ENCODE results near the gene ELFN2. TPM values are rescaled to one million over a fixed set of nuclear protein-coding genes. Genes with fewer than 3 reads are reported as not detected.

The ELFN2 gene
- total and polyA plus RNA-seq, 4 donors: 0.07 to 0.19 (median 0.08) TPM; not detected in 1

- H3K4me3 ChIP-seq (ENCODE audit: low read depth in 1 of 3, low read length in 3 of 3): no peak overlapping the region
- no peaks in the 10 kb centered on the region for H3K9me3 ChIP-seq (ENCODE audit: control insufficient read depth in 4 of 4, low read length in 3 of 4)
- 80% methylated on average over 7 of the region's 7 CpGs for WGBS
- H3K27me3 ChIP-seq (ENCODE audit: control insufficient read depth in 4 of 4, insufficient read depth in 4 of 4, low read length in 3 of 4): peaks cover 0 to 7% (median 5%) of the 10 kb centered on the region in 4 donors
- no peaks in the 10 kb centered on the region for H3K36me3 ChIP-seq (ENCODE audit: control insufficient read depth in 4 of 4, insufficient read depth in 3 of 4, low read depth in 1 of 4, low read length in 3 of 4)
- H3K4me1 ChIP-seq (ENCODE audit: control insufficient read depth in 4 of 4, insufficient read depth in 4 of 4, low read length in 3 of 4): peaks cover 4 to 11% (median 6%) of the 10 kb centered on the region in 4 donors
- H3K9ac ChIP-seq (ENCODE audit: low read depth in 1 of 2, low read length in 2 of 2): no peak overlapping the region
- TF ChIP-seq EGR1 (IDR thresholded peaks at IDR 0.05; ENCODE audit: low read depth in 2 of 2) (no peak), JUND (IDR thresholded peaks at IDR 0.05) (no peak)
- TF ChIP-seq, protein P1, sequence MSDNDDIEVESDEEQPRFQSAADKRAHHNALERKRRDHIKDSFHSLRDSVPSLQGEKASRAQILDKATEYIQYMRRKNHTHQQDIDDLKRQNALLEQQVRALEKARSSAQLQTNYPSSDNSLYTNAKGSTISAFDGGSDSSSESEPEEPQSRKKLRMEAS (IDR thresholded peaks at IDR 0.05): no peak
- no peak overlapping the region for H3K27ac ChIP-seq (ENCODE audit: low read depth in 1 of 2, low read length in 2 of 2)
- DNase-seq (ENCODE audit: low spot score): no peak
Observed at GRCh38 chr22:37417264-37417663, 10.0 kb downstream of the ELFN2 start.

GRCh38 chr22:37416827-37417226 is 10.5 kb downstream of the ELFN2 start:
- no peak for DNase-seq (ENCODE audit: low spot score)
- H3K4me1 ChIP-seq (ENCODE audit: control insufficient read depth in 4 of 4, insufficient read depth in 4 of 4, low read length in 3 of 4): peaks cover 4 to 11% (median 6%) of the 10 kb centered on the region in 4 donors
- H3K27me3 ChIP-seq (ENCODE audit: control insufficient read depth in 4 of 4, insufficient read depth in 4 of 4, low read length in 3 of 4): peaks cover 0 to 7% (median 4%) of the 10 kb centered on the region in 4 donors
- H3K9me3 ChIP-seq (ENCODE audit: control insufficient read depth in 4 of 4, low read length in 3 of 4): no peaks in the 10 kb centered on the region
- TF ChIP-seq JUND (IDR thresholded peaks at IDR 0.05) (no peak), GABPA (IDR thresholded peaks at IDR 0.05 in 1 of 2, conservative IDR thresholded peaks at IDR 0.05 in 1 of 2) (no peak), FOXA1 (IDR thresholded peaks at IDR 0.05) (no peak), HNF4G (IDR thresholded peaks at IDR 0.05) (no peak), RAD21 (IDR thresholded peaks at IDR 0.05) (no peak), NR2F2 (IDR thresholded peaks at IDR 0.05) (no peak), EGR1 (IDR thresholded peaks at IDR 0.05; ENCODE audit: low read depth in 2 of 2) (no peak), TAF1 (conservative IDR thresholded peaks at IDR 0.05) (no peak), RXRA (IDR thresholded peaks at IDR 0.05) (no peak), FOXA2 (IDR thresholded peaks at IDR 0.05) (no peak), SP1 (IDR thresholded peaks at IDR 0.05) (no peak), HNF4A (conservative IDR thresholded peaks at IDR 0.05) (no peak), ZBTB33 (IDR thresholded peaks at IDR 0.05) (no peak), YY1 (IDR thresholded peaks at IDR 0.05) (no peak)
- TF ChIP-seq, protein P2, sequence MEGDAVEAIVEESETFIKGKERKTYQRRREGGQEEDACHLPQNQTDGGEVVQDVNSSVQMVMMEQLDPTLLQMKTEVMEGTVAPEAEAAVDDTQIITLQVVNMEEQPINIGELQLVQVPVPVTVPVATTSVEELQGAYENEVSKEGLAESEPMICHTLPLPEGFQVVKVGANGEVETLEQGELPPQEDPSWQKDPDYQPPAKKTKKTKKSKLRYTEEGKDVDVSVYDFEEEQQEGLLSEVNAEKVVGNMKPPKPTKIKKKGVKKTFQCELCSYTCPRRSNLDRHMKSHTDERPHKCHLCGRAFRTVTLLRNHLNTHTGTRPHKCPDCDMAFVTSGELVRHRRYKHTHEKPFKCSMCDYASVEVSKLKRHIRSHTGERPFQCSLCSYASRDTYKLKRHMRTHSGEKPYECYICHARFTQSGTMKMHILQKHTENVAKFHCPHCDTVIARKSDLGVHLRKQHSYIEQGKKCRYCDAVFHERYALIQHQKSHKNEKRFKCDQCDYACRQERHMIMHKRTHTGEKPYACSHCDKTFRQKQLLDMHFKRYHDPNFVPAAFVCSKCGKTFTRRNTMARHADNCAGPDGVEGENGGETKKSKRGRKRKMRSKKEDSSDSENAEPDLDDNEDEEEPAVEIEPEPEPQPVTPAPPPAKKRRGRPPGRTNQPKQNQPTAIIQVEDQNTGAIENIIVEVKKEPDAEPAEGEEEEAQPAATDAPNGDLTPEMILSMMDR (IDR thresholded peaks at IDR 0.05; ENCODE audit: low read depth, low read length, missing input control): no peak
- TF ChIP-seq, protein P3, sequence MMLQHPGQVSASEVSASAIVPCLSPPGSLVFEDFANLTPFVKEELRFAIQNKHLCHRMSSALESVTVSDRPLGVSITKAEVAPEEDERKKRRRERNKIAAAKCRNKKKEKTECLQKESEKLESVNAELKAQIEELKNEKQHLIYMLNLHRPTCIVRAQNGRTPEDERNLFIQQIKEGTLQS (IDR thresholded peaks at IDR 0.05): no peak
- TF ChIP-seq, protein P1 (IDR thresholded peaks at IDR 0.05): no peak
- TF ChIP-seq, protein P4, sequence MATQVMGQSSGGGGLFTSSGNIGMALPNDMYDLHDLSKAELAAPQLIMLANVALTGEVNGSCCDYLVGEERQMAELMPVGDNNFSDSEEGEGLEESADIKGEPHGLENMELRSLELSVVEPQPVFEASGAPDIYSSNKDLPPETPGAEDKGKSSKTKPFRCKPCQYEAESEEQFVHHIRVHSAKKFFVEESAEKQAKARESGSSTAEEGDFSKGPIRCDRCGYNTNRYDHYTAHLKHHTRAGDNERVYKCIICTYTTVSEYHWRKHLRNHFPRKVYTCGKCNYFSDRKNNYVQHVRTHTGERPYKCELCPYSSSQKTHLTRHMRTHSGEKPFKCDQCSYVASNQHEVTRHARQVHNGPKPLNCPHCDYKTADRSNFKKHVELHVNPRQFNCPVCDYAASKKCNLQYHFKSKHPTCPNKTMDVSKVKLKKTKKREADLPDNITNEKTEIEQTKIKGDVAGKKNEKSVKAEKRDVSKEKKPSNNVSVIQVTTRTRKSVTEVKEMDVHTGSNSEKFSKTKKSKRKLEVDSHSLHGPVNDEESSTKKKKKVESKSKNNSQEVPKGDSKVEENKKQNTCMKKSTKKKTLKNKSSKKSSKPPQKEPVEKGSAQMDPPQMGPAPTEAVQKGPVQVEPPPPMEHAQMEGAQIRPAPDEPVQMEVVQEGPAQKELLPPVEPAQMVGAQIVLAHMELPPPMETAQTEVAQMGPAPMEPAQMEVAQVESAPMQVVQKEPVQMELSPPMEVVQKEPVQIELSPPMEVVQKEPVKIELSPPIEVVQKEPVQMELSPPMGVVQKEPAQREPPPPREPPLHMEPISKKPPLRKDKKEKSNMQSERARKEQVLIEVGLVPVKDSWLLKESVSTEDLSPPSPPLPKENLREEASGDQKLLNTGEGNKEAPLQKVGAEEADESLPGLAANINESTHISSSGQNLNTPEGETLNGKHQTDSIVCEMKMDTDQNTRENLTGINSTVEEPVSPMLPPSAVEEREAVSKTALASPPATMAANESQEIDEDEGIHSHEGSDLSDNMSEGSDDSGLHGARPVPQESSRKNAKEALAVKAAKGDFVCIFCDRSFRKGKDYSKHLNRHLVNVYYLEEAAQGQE (IDR thresholded peaks at IDR 0.05): no peak
- no peak overlapping the region for H3K27ac ChIP-seq (ENCODE audit: low read depth in 1 of 2, low read length in 2 of 2)
- no peaks in the 10 kb centered on the region for H3K36me3 ChIP-seq (ENCODE audit: control insufficient read depth in 4 of 4, insufficient read depth in 3 of 4, low read depth in 1 of 4, low read length in 3 of 4)
- H3K4me3 ChIP-seq (ENCODE audit: low read depth in 1 of 3, low read length in 3 of 3): no peak overlapping the region
- WGBS: 46% methylated on average over 14 of the region's 14 CpGs
- no peak overlapping the region for H3K9ac ChIP-seq (ENCODE audit: low read depth in 1 of 2, low read length in 2 of 2)

Measured in liver (tissue), 9 donors.